Activated naive CD8-positive, alpha-beta T cell treated with anti-CD3 and anti-CD28 coated beads, Interleukin-2, amount 50 U/mL, for 24 hours (primary cell): ENCODE results near the gene ZCCHC14.

Experiments used
- ATAC-seq: fragments of 150-1000 bp; cut with Tn5 transposase; one replicate; pipeline ENCODE4 v1.10.0; 2021
- DNase-seq: peaks from one replicate; pipeline ENCODE4 v3.0.0; 2021
- H3K27ac Mint-ChIP-seq: one replicate; pipeline ENCODE4 v1.8.0; 2021; ENCODE audit warnings: mild to moderate bottlenecking, mixed read lengths
- H3K27me3 Mint-ChIP-seq: one replicate; pipeline ENCODE4 v1.8.0; 2021; ENCODE audit warnings: mixed read lengths
- H3K36me3 Mint-ChIP-seq: one replicate; pipeline ENCODE4 v1.8.0; 2021; ENCODE audit warnings: low read depth, mixed read lengths
- H3K4me1 Mint-ChIP-seq: one replicate; pipeline ENCODE4 v1.8.0; 2021; ENCODE audit warnings: mixed read lengths
- H3K4me3 Mint-ChIP-seq: one replicate; pipeline ENCODE4 v1.8.0; 2021; ENCODE audit warnings: mild to moderate bottlenecking, moderate library complexity, mixed read lengths
- H3K9me3 Mint-ChIP-seq: one replicate; pipeline ENCODE4 v1.8.0; 2021; ENCODE audit warnings: mixed read lengths

Gene ZCCHC14

DNA sequence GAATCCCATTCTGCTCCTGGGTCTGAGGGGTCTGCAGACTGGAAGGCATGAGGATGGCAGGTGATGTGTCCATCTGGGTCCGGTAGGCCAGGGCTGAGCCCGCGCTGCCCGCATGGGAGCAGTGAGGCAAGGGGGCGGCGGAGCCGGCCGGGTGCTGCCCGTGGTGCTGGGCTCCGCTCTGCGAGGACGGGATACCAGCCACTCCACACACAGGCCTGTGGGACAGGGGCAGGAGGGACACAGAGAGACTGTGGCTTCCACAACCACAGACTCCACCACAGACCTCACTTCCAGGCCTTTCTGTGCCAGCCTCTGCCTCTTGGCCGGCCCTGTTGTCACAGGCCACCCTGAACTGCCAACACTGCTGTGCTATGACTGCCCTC is 75.3 kb downstream of the ZCCHC14 start:
- Mint-ChIP-seq H3K36me3 (peaks cover 7% of the 10 kb centered on the region), H3K4me1 (no peaks in the 10 kb centered on the region)
- no peak for ATAC-seq

GRCh38 chr16:87416826-87417527 is 75.8 kb downstream of the ZCCHC14 start:
- DNase-seq (peak; percentile 34), ATAC-seq (no peak)
- Mint-ChIP-seq H3K4me1 (no peaks in the 10 kb centered on the region), H3K27me3 (no peaks in the 10 kb centered on the region), H3K4me3 (no peak overlapping the region), H3K9me3 (no peaks in the 10 kb centered on the region), H3K36me3 (peaks cover 7% of the 10 kb centered on the region), H3K27ac (no peak overlapping the region)

More for the DNA sequence above, 75.3 kb downstream of the ZCCHC14 start:
- no peaks in the 10 kb centered on the region for H3K9me3 Mint-ChIP-seq
- DNase-seq: no peak
- H3K27ac Mint-ChIP-seq: no peak overlapping the region
- H3K4me3 Mint-ChIP-seq: no peak overlapping the region
- no peaks in the 10 kb centered on the region for H3K27me3 Mint-ChIP-seq

- H3K4me3 Mint-ChIP-seq: no peak overlapping the region
- H3K27ac Mint-ChIP-seq: no peak overlapping the region
- no peaks in the 10 kb centered on the region for H3K27me3 Mint-ChIP-seq
- no peaks in the 10 kb centered on the region for H3K4me1 Mint-ChIP-seq
- no peak for ATAC-seq
- DNase-seq: no peak
- H3K36me3 Mint-ChIP-seq: peaks cover 7% of the 10 kb centered on the region
- no peaks in the 10 kb centered on the region for H3K9me3 Mint-ChIP-seq
Measured at GRCh38 chr16:87415441-87415840, 77.4 kb downstream of the ZCCHC14 start.

GRCh38 chr16:87414251-87414680 is 78.6 kb downstream of the ZCCHC14 start:
- Mint-ChIP-seq H3K36me3 (peaks cover 4% of the 10 kb centered on the region), H3K27me3 (no peaks in the 10 kb centered on the region), H3K9me3 (no peaks in the 10 kb centered on the region), H3K4me3 (no peak overlapping the region), H3K27ac (no peak overlapping the region), H3K4me1 (no peaks in the 10 kb centered on the region)
- ATAC-seq (no peak), DNase-seq (no peak)

- Mint-ChIP-seq H3K9me3 (no peaks in the 10 kb centered on the region), H3K4me3 (no peak overlapping the region), H3K27me3 (no peaks in the 10 kb centered on the region), H3K36me3 (peaks cover 4% of the 10 kb centered on the region), H3K27ac (no peak overlapping the region), H3K4me1 (no peaks in the 10 kb centered on the region)
- DNase-seq (no peak), ATAC-seq (no peak)
Measured at GRCh38 chr16:87412996-87413421, 79.8 kb downstream of the ZCCHC14 start.

DNA sequence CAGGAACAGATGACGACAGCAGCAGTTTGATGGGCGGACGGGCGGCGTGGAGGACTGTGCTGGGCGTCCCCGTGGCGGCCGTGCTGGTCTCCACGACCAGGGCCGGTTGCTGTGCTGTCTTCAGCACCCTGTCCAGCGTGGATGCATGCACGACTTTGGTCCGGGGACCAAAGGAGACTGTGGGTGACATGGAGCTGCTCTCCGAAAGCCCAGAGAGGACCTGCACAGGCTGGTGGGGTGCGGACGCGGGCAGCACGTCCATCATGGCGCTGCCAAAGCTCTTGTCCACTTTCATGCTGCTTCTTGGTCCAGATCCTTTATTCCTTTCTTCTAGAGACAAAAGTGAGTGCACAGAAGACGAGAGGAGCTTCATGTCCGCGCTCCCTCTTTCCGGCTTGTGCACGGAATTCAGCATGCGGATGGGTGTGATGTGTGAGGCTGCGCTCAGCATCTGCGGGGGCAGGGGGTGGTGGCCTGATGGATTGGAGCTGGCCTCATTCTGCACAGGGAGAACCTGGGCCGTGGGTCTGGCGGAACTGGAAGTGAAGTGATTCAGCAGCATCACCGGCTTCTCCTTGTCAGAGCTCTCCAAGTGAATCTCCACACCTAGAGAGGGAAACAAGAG is 80.3 kb downstream of the ZCCHC14 start:
- ATAC-seq: no peak
- Mint-ChIP-seq H3K4me3 (no peak overlapping the region), H3K36me3 (peaks cover 4% of the 10 kb centered on the region), H3K27me3 (no peaks in the 10 kb centered on the region), H3K27ac (no peak overlapping the region), H3K4me1 (peaks cover under 1% of the 10 kb centered on the region), H3K9me3 (no peaks in the 10 kb centered on the region)
- DNase-seq: no peak

DNA sequence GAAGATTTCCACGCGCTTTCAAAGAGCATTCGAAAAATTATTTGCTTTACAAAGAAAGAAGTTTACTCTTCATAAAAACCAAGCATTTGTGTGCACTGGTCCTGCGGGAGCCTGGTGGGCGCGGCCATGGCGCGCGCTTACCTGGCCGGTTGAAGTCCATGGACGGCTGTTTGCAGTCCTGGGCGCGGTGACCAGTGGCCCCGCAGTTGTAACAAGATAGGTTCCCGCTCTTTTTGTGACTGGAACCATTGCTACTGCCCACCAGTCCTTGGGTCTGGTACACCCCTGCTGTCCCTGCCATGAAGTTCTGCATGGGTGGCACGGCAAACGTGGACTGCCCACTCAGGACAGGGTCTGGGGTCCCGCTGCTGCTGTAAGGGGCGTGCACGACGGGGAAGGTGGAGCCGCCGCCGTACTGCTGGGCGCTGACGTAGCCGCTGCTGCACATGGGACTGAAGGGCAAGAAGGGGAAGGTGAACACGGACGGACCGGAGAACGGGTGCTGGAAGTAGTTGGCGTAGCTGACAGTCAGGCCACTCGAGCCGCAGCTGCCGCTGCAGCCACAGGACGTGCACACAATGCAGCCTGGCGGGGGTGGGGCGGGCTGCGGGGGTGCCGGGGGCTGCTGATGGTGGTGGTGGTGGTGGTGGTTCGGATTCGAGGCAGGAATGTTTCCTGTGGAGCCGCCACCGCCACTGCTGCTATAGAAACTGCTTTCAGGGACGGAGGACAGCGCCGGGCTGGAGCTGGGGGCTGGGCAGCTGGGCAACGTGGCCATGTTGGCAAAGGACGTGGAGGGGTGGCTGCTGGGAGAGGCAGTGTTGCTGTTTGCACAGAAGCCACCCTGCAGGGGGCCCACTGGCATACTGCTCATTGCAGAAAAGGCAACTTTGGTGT is 81.2 kb downstream of the ZCCHC14 start:
- no peak for DNase-seq
- Mint-ChIP-seq H3K4me1 (peaks cover 3% of the 10 kb centered on the region), H3K4me3 (no peak overlapping the region), H3K36me3 (peaks cover 4% of the 10 kb centered on the region), H3K27ac (no peak overlapping the region), H3K9me3 (no peaks in the 10 kb centered on the region), H3K27me3 (no peaks in the 10 kb centered on the region)
- no peak for ATAC-seq

- ATAC-seq (no peak), DNase-seq (no peak)
- Mint-ChIP-seq H3K27me3 (no peaks in the 10 kb centered on the region), H3K4me3 (no peak overlapping the region), H3K36me3 (peaks cover 4% of the 10 kb centered on the region), H3K4me1 (peaks cover 3% of the 10 kb centered on the region), H3K27ac (no peak overlapping the region), H3K9me3 (no peaks in the 10 kb centered on the region)
Measured at GRCh38 chr16:87410968-87411367, 81.9 kb downstream of the ZCCHC14 start.

- DNase-seq: no peak
- no peak overlapping the region for H3K27ac Mint-ChIP-seq
Measured at GRCh38 chr16:87410530-87410929, 82.3 kb downstream of the ZCCHC14 start.

GRCh38 chr16:87409781-87410180 is 83.0 kb downstream of the ZCCHC14 start:
- H3K4me3 Mint-ChIP-seq: no peak overlapping the region
- no peaks in the 10 kb centered on the region for H3K27me3 Mint-ChIP-seq
- ATAC-seq (no peak), DNase-seq (no peak)
- H3K27ac Mint-ChIP-seq: no peak overlapping the region
- peaks cover 3% of the 10 kb centered on the region for H3K4me1 Mint-ChIP-seq
- H3K9me3 Mint-ChIP-seq: no peaks in the 10 kb centered on the region
- peaks cover 7% of the 10 kb centered on the region for H3K36me3 Mint-ChIP-seq

More at GRCh38 chr16:87410530-87410929, 82.3 kb downstream of the ZCCHC14 start:
- ATAC-seq: no peak
- Mint-ChIP-seq H3K4me3 (no peak overlapping the region), H3K9me3 (no peaks in the 10 kb centered on the region), H3K36me3 (peaks cover 5% of the 10 kb centered on the region), H3K27me3 (no peaks in the 10 kb centered on the region), H3K4me1 (peaks cover 3% of the 10 kb centered on the region)

DNA sequence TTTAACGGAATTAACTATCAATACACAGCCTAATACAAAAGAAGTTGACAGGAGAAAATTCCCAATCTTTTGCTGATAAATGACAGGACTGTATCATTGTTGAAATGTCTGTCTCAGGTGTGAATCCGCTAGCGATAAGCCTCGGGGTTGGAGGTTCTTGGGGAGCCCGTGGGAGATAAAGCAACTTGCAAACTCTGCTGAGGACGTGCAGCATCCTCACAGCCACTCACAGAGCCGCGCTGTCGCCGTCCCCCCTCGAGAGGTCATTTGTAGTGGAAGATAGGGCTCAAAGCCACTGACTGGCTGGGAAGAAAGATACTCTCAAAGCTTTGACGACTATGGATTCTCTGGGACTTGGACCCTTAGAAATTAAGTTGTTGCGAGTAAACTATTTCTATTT is 83.7 kb downstream of the ZCCHC14 start:
- Mint-ChIP-seq H3K4me1 (peaks cover 3% of the 10 kb centered on the region), H3K27ac (no peak overlapping the region), H3K27me3 (no peaks in the 10 kb centered on the region), H3K36me3 (peaks cover 7% of the 10 kb centered on the region), H3K4me3 (no peak overlapping the region), H3K9me3 (no peaks in the 10 kb centered on the region)
- ATAC-seq (no peak), DNase-seq (no peak)

DNA sequence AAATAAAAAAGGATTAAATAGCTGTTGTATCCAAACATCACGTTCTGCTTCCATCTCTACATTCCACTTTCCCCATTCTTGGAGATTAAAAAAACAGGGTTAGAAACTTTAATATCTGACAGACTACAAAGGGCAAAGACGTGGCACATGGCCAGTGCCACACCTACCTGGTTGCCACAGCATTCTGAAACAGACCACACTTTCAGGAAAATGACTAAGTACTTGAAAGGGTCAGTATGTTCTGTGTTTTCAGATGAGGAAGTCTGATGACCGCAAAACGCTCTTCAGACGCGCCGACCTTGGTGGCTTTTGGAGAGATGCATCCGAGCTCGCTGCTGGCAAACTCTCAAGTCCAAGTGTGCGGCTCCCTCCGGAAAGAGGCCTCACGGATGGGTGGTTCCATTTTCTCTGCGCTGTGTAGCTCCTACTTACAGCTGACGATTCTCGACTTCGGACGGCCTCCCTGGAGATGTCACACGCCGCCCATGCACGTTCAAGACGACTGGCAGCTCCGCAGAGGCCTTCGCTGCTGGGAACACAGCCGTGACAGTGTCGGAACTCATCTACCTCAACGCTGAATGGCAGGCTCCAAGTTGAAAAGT is 85.2 kb downstream of the ZCCHC14 start:
- Mint-ChIP-seq H3K4me1 (peaks cover 3% of the 10 kb centered on the region), H3K27me3 (no peaks in the 10 kb centered on the region), H3K9me3 (no peaks in the 10 kb centered on the region), H3K4me3 (no peak overlapping the region), H3K27ac (no peak overlapping the region), H3K36me3 (peaks cover 11% of the 10 kb centered on the region)
- ATAC-seq: no peak
- DNase-seq: no peak

DNA sequence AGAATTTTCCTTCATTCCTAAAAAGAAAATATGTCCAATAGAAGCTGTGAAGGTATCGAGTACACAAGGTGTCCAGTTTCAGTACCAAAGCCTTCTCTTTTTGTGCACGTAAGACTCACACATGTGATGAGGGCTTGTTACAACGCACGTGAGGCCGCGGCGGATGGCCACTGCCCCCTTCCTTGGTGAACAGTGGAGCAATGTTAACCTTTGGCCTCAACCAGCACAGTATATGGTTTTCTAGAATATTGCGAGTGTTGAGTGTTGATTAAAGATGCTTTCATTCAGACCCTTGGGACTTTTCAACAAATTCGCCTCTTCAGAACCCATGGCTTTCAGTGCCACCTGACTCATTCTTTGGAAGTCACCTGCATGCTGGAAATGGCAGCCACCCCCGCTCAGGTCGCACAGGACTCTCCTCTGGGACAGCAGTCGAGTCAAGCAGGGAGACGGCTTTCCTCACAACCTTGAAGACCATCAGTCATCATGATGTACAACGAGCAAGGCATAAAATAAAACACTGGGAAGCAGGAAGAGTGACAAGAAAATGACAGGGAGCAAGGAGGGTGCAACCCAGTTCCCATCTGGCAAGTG is 86.2 kb downstream of the ZCCHC14 start:
- Mint-ChIP-seq H3K4me3 (no peak overlapping the region), H3K36me3 (peaks cover 13% of the 10 kb centered on the region), H3K27ac (no peak overlapping the region), H3K27me3 (no peaks in the 10 kb centered on the region), H3K9me3 (no peaks in the 10 kb centered on the region), H3K4me1 (peaks cover 3% of the 10 kb centered on the region)
- ATAC-seq (no peak), DNase-seq (no peak)
